ENCODE data around the gene EMP2. TPM values are rescaled to one million over a fixed set of nuclear protein-coding genes. Genes with fewer than 3 reads are reported as not detected.
A peak's percentile ranks its signal among the peaks of the same experiment; 100 is the strongest.

The EMP2 gene
- polyA plus RNA-seq, 2 of the 4 experiments (the other 2 are of a cell fraction): 14.2 to 21.4 TPM

GRCh38 chr16:10617662-10618420 is 37.4 kb upstream of the EMP2 start:
- FAIRE-seq (no peak), ATAC-seq (no peak), DNase-seq (ENCODE audit: low read depth in 1 of 2, low spot score in 1 of 2) (no peak)
- H3K4me3 ChIP-seq: no peak overlapping the region
- peak overlapping the region in 1 of 2 experiments; percentile 34; a peak in 2 of 6 replicates for H3K27ac ChIP-seq
- CTCF ChIA-PET: no interaction called here
- peaks cover 16% of the 10 kb centered on the region; the same call in 2 of the 3 replicates for H3K4me1 ChIP-seq
- POLR2A ChIA-PET: interaction anchor here (0.5 kb wide), 1 partner anchor 13 kb away, joined by 3 read pairs; no protein-coding TSS in a partner anchor
- H3K9me3 ChIP-seq: no peaks in the 10 kb centered on the region
- 82% methylated on average over 12 of the region's 12 CpGs for WGBS (ENCODE audit: missing lambda C conversion rate)
- TF ChIP-seq, protein P1, sequence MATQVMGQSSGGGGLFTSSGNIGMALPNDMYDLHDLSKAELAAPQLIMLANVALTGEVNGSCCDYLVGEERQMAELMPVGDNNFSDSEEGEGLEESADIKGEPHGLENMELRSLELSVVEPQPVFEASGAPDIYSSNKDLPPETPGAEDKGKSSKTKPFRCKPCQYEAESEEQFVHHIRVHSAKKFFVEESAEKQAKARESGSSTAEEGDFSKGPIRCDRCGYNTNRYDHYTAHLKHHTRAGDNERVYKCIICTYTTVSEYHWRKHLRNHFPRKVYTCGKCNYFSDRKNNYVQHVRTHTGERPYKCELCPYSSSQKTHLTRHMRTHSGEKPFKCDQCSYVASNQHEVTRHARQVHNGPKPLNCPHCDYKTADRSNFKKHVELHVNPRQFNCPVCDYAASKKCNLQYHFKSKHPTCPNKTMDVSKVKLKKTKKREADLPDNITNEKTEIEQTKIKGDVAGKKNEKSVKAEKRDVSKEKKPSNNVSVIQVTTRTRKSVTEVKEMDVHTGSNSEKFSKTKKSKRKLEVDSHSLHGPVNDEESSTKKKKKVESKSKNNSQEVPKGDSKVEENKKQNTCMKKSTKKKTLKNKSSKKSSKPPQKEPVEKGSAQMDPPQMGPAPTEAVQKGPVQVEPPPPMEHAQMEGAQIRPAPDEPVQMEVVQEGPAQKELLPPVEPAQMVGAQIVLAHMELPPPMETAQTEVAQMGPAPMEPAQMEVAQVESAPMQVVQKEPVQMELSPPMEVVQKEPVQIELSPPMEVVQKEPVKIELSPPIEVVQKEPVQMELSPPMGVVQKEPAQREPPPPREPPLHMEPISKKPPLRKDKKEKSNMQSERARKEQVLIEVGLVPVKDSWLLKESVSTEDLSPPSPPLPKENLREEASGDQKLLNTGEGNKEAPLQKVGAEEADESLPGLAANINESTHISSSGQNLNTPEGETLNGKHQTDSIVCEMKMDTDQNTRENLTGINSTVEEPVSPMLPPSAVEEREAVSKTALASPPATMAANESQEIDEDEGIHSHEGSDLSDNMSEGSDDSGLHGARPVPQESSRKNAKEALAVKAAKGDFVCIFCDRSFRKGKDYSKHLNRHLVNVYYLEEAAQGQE (IDR thresholded peaks at IDR 0.05): no peak
- TF ChIP-seq CHD2 (IDR thresholded peaks at IDR 0.05; ENCODE audit: low read length, partially characterized antibody) (no peak), ZSCAN20 (CRISPR knock-in tag; IDR thresholded peaks at IDR 0.05) (no peak), HDAC2 (IDR thresholded peaks at IDR 0.05) (no peak), PBX3 (IDR thresholded peaks at IDR 0.05) (no peak), HMGXB4 (CRISPR knock-in tag; IDR thresholded peaks at IDR 0.05; ENCODE audit: borderline replicate concordance) (no peak), HOXB5 (CRISPR knock-in tag; IDR thresholded peaks at IDR 0.05) (no peak), PHF8 (IDR thresholded peaks at IDR 0.05; ENCODE audit: borderline replicate concordance, low read depth) (no peak), USF2 (IDR thresholded peaks at IDR 0.05) (no peak), SMC3 (IDR thresholded peaks at IDR 0.05) (no peak)
- TF ChIP-seq, protein P2, sequence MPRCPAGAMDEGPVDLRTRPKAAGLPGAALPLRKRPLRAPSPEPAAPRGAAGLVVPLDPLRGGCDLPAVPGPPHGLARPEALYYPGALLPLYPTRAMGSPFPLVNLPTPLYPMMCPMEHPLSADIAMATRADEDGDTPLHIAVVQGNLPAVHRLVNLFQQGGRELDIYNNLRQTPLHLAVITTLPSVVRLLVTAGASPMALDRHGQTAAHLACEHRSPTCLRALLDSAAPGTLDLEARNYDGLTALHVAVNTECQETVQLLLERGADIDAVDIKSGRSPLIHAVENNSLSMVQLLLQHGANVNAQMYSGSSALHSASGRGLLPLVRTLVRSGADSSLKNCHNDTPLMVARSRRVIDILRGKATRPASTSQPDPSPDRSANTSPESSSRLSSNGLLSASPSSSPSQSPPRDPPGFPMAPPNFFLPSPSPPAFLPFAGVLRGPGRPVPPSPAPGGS (IDR thresholded peaks at IDR 0.05): no peak
- TF ChIP-seq, protein P3, sequence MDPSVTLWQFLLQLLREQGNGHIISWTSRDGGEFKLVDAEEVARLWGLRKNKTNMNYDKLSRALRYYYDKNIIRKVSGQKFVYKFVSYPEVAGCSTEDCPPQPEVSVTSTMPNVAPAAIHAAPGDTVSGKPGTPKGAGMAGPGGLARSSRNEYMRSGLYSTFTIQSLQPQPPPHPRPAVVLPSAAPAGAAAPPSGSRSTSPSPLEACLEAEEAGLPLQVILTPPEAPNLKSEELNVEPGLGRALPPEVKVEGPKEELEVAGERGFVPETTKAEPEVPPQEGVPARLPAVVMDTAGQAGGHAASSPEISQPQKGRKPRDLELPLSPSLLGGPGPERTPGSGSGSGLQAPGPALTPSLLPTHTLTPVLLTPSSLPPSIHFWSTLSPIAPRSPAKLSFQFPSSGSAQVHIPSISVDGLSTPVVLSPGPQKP (IDR thresholded peaks at IDR 0.05; ENCODE audit: low read depth, low read length): no peak
- H3K4me2 ChIP-seq: no peak overlapping the region

All from A549 (cell line).